Activated naive CD4-positive, alpha-beta T cell treated with anti-CD3 and anti-CD28 coated beads for 36 hours (primary cell): Measurements from ENCODE around the gene ZNF841. TPM values are rescaled to one million over a fixed set of nuclear protein-coding genes. Genes with fewer than 3 reads are reported as not detected.
A peak's percentile ranks its signal among the peaks of the same experiment; 100 is the strongest.
"Not testable (repeated sequence)": the region's sequence is repeated elsewhere in the genome, so short reads cannot be mapped to it uniquely, and the experiment has no call there.

Experiments
- CTCF ChIA-PET: fragments of 350-600 bp; sonication (Branson Sonifier 250); formaldehyde crosslinking; loops from one replicate; lab custom pipeline; 2021; ENCODE audit warnings: antibody characterized with exemption; lab: Charles Lee
- DNase-seq: peaks from one replicate; pipeline ENCODE4 v3.0.0-alpha.2; 2020
- H3K27ac Mint-ChIP-seq: one replicate; pipeline ENCODE4 v1.8.0; 2021; ENCODE audit warnings: mild to moderate bottlenecking, mixed read lengths
- H3K27me3 Mint-ChIP-seq: one replicate; pipeline ENCODE4 v1.8.0; 2021; ENCODE audit warnings: low read depth, mixed read lengths
- H3K36me3 Mint-ChIP-seq: one replicate; pipeline ENCODE4 v1.8.0; 2021; ENCODE audit warnings: low read depth, mixed read lengths
- H3K4me1 Mint-ChIP-seq: one replicate; pipeline ENCODE4 v1.8.0; 2021; ENCODE audit warnings: low read depth, mixed read lengths
- H3K4me3 Mint-ChIP-seq: one replicate; pipeline ENCODE4 v1.8.0; 2021; ENCODE audit warnings: mild to moderate bottlenecking, moderate library complexity, mixed read lengths
- H3K9me3 Mint-ChIP-seq: one replicate; pipeline ENCODE4 v1.8.0; 2021; ENCODE audit warnings: mixed read lengths
- intact Hi-C: fragments of 100-400 bp; cut with micrococcal nuclease; formaldehyde crosslinking; loops from one replicate; pipeline ENCODE4 v1.15.1; 2023
- total RNA-seq, 2 experiments: library from RNA; stranded (reverse); gene quantifications; one replicate each; pipeline ENCODE4 v1.2.3, GENCODE V29; 2021

The ZNF841 gene
- total RNA-seq, 2 experiments from 2014 or later, result 13.3 to 15.5 TPM

- CTCF ChIA-PET, result no interaction called here
- H3K27ac Mint-ChIP-seq, result no peak overlapping the region
- H3K4me3 Mint-ChIP-seq, result no peak overlapping the region
- no peak for DNase-seq
- H3K27me3 Mint-ChIP-seq, result no peaks in the 10 kb centered on the region
- peaks cover 49% of the 10 kb centered on the region for H3K36me3 Mint-ChIP-seq
- peaks cover 74% of the 10 kb centered on the region for H3K9me3 Mint-ChIP-seq
- H3K4me1 Mint-ChIP-seq, result no peaks in the 10 kb centered on the region
- intact Hi-C loops, result no loop called here
Measured at GRCh38 chr19:52110780-52111179, 15.2 kb upstream of the ZNF841 start.

- CTCF ChIA-PET, result no interaction called here
- peaks cover 39% of the 10 kb centered on the region for H3K9me3 Mint-ChIP-seq
- no peak overlapping the region for H3K4me3 Mint-ChIP-seq
- H3K27me3 Mint-ChIP-seq, result no peaks in the 10 kb centered on the region
- H3K36me3 Mint-ChIP-seq, result peaks cover 23% of the 10 kb centered on the region
- DNase-seq, result no peak
- intact Hi-C loops, result no loop called here
- no peak overlapping the region for H3K27ac Mint-ChIP-seq
- H3K4me1 Mint-ChIP-seq, result no peaks in the 10 kb centered on the region
Measured at GRCh38 chr19:52102782-52103181, 7.2 kb upstream of the ZNF841 start.

GRCh38 chr19:52101866-52102562 is 6.4 kb upstream of the ZNF841 start:
- intact Hi-C loops, result no loop called here
- Mint-ChIP-seq H3K4me1 (no peaks in the 10 kb centered on the region), H3K27me3 (no peaks in the 10 kb centered on the region), H3K9me3 (peaks cover 37% of the 10 kb centered on the region), H3K36me3 (peaks cover 17% of the 10 kb centered on the region), H3K4me3 (no peak overlapping the region), H3K27ac (no peak overlapping the region)
- no peak for DNase-seq
- CTCF ChIA-PET, result no interaction called here

GRCh38 chr19:52099497-52100138 is 4.1 kb upstream of the ZNF841 start:
- H3K27me3 Mint-ChIP-seq, result no peaks in the 10 kb centered on the region
- CTCF ChIA-PET, result no interaction called here
- H3K27ac Mint-ChIP-seq, result no peak overlapping the region
- H3K4me3 Mint-ChIP-seq, result no peak overlapping the region
- H3K4me1 Mint-ChIP-seq, result peaks cover 5% of the 10 kb centered on the region
- intact Hi-C loops, result loop anchor here (5.0 kb wide), 1 partner anchor 128 kb away; no protein-coding TSS in a partner anchor
- peaks cover 24% of the 10 kb centered on the region for H3K36me3 Mint-ChIP-seq
- DNase-seq, result no peak
- H3K9me3 Mint-ChIP-seq, result peaks cover 39% of the 10 kb centered on the region

- peak overlapping the region; percentile 91 for H3K4me3 Mint-ChIP-seq
- CTCF ChIA-PET, result interaction anchor here (0.5 to 0.6 kb wide), 2 partner anchors 160 to 170 kb away, joined by 3 read pairs; no protein-coding TSS in a partner anchor
- peaks cover 19% of the 10 kb centered on the region for H3K4me1 Mint-ChIP-seq
- H3K36me3 Mint-ChIP-seq, result peaks cover 54% of the 10 kb centered on the region
- not testable (repeated sequence) for H3K27ac Mint-ChIP-seq, DNase-seq, H3K27me3 Mint-ChIP-seq
- intact Hi-C loops, result loop anchor here (5.0 kb wide), 1 partner anchor 131 kb away; no protein-coding TSS in a partner anchor
- peaks cover 54% of the 10 kb centered on the region for H3K9me3 Mint-ChIP-seq
Measured at GRCh38 chr19:52096416-52096815, 851 bp upstream of the ZNF841 start.

GRCh38 chr19:52094526-52095130 is 937 bp downstream of the ZNF841 start:
- peaks cover 19% of the 10 kb centered on the region for H3K4me1 Mint-ChIP-seq
- H3K36me3 Mint-ChIP-seq, result peaks cover 68% of the 10 kb centered on the region
- CTCF ChIA-PET, result interaction anchor here (0.6 kb wide), 1 partner anchor 926 kb away, joined by 5 read pairs; no protein-coding TSS in a partner anchor
- H3K4me3 Mint-ChIP-seq, result peak overlapping the region; percentile 91
- no peak for DNase-seq
- H3K9me3 Mint-ChIP-seq, result peaks cover 63% of the 10 kb centered on the region
- peak overlapping the region; percentile 93 for H3K27ac Mint-ChIP-seq
- intact Hi-C loops, result loop anchor here (1.0 to 5.0 kb wide), 3 partner anchors 45 to 168 kb away; partner anchors contain the start of gene ZNF613
- no peaks in the 10 kb centered on the region for H3K27me3 Mint-ChIP-seq

- Mint-ChIP-seq H3K4me3 (no peak overlapping the region), H3K9me3 (peaks cover 70% of the 10 kb centered on the region), H3K27me3 (no peaks in the 10 kb centered on the region), H3K27ac (no peak overlapping the region), H3K4me1 (no peaks in the 10 kb centered on the region), H3K36me3 (peaks cover 94% of the 10 kb centered on the region)
- DNase-seq, result no peak
- intact Hi-C loops, result no loop called here
- CTCF ChIA-PET, result no interaction called here
Measured at GRCh38 chr19:52086481-52086880, 9.1 kb downstream of the ZNF841 start.

- no peak overlapping the region for H3K27ac Mint-ChIP-seq
- peaks cover 78% of the 10 kb centered on the region for H3K9me3 Mint-ChIP-seq
- no peak overlapping the region for H3K4me3 Mint-ChIP-seq
- intact Hi-C loops, result no loop called here
- DNase-seq, result no peak
- no peaks in the 10 kb centered on the region for H3K27me3 Mint-ChIP-seq
- CTCF ChIA-PET, result no interaction called here
- no peaks in the 10 kb centered on the region for H3K4me1 Mint-ChIP-seq
- peaks cover 97% of the 10 kb centered on the region for H3K36me3 Mint-ChIP-seq
Measured at GRCh38 chr19:52070496-52070895, 25.1 kb downstream of the ZNF841 start.

- no peaks in the 10 kb centered on the region for H3K27me3 Mint-ChIP-seq
- no peak overlapping the region for H3K27ac Mint-ChIP-seq
- CTCF ChIA-PET, result no interaction called here
- H3K4me3 Mint-ChIP-seq, result no peak overlapping the region
- H3K9me3 Mint-ChIP-seq, result peaks cover 75% of the 10 kb centered on the region
- DNase-seq, result no peak
- H3K4me1 Mint-ChIP-seq, result no peaks in the 10 kb centered on the region
- intact Hi-C loops, result no loop called here
- peaks cover 94% of the 10 kb centered on the region for H3K36me3 Mint-ChIP-seq
Measured at GRCh38 chr19:52069653-52070052, 25.9 kb downstream of the ZNF841 start.

GRCh38 chr19:52066258-52066863 is 29.2 kb downstream of the ZNF841 start:
- CTCF ChIA-PET, result no interaction called here
- no peak overlapping the region for H3K4me3 Mint-ChIP-seq
- peaks cover 87% of the 10 kb centered on the region for H3K36me3 Mint-ChIP-seq
- H3K27me3 Mint-ChIP-seq, result no peaks in the 10 kb centered on the region
- peaks cover 72% of the 10 kb centered on the region for H3K9me3 Mint-ChIP-seq
- no peaks in the 10 kb centered on the region for H3K4me1 Mint-ChIP-seq
- no peak overlapping the region for H3K27ac Mint-ChIP-seq
- no peak for DNase-seq
- intact Hi-C loops, result no loop called here

GRCh38 chr19:52065399-52065798 is 30.2 kb downstream of the ZNF841 start:
- Mint-ChIP-seq H3K27ac (no peak overlapping the region), H3K36me3 (peaks cover 86% of the 10 kb centered on the region), H3K9me3 (peaks cover 71% of the 10 kb centered on the region), H3K4me3 (no peak overlapping the region), H3K4me1 (no peaks in the 10 kb centered on the region), H3K27me3 (no peaks in the 10 kb centered on the region)
- CTCF ChIA-PET, result no interaction called here
- intact Hi-C loops, result no loop called here
- DNase-seq, result no peak

GRCh38 chr19:52056480-52056879 is 39.1 kb downstream of the ZNF841 start:
- CTCF ChIA-PET, H3K27ac Mint-ChIP-seq, H3K4me1 Mint-ChIP-seq, DNase-seq, intact Hi-C loops, H3K4me3 Mint-ChIP-seq, H3K27me3 Mint-ChIP-seq: not testable (repeated sequence)
- Mint-ChIP-seq H3K9me3 (peaks cover 79% of the 10 kb centered on the region), H3K36me3 (peaks cover 77% of the 10 kb centered on the region)
